GM23338 (cell line): ENCODE measurements around the gene PLA2G6. TPM values are rescaled to one million over a fixed set of nuclear protein-coding genes. Genes with fewer than 3 reads are reported as not detected.

Experiments used
- ATAC-seq: fragments of 200-7000 bp; cut with Tn5 transposase; 3 replicates; pipeline ENCODE4 v1.9.1; 2020
- DNase-seq: peaks from one replicate; pipeline ENCODE4 v3.0.0-alpha.2; 2015; ENCODE audit warnings: low spot score
- H2AFZ ChIP-seq: fragments of 200-600 bp; sonication (generic); 2 replicates; pipeline ENCODE4 v1.8.0; 2016; ENCODE audit warnings: antibody characterized with exemption, mild to moderate bottlenecking, moderate library complexity
- H3F3A ChIP-seq: fragments of 200-600 bp; sonication (generic); replicated peaks from 2 replicates; pipeline ENCODE4 v1.8.0; 2017; ENCODE audit warnings: antibody characterized with exemption, mixed run types, low read depth
- H3K27ac ChIP-seq: fragments of 200-600 bp; sonication (generic); 2 replicates; pipeline ENCODE4 v1.6.1; 2016; ENCODE audit warnings: low read depth
- H3K27me3 ChIP-seq: fragments of 200-600 bp; sonication (generic); 2 replicates; pipeline ENCODE4 v1.8.0; 2016; ENCODE audit warnings: mild to moderate bottlenecking, mixed run types, moderate library complexity; ENCODE audit not compliant: insufficient read depth
- H3K36me3 ChIP-seq: fragments of 200-600 bp; sonication (generic); 2 replicates; pipeline ENCODE4 v1.8.0; 2016; ENCODE audit warnings: mild to moderate bottlenecking; ENCODE audit not compliant: insufficient read depth
- H3K4me1 ChIP-seq: fragments of 200-600 bp; sonication (generic); 2 replicates; pipeline ENCODE4 v1.8.0; 2016; ENCODE audit warnings: mild to moderate bottlenecking, moderate library complexity; ENCODE audit not compliant: insufficient read depth
- H3K4me2 ChIP-seq: fragments of 200-600 bp; sonication (generic); 2 replicates; pipeline ENCODE4 v1.7.1; 2017; ENCODE audit warnings: mixed run types
- H3K4me3 ChIP-seq: fragments of 200-600 bp; sonication (generic); 2 replicates; pipeline ENCODE4 v1.6.1; 2016; ENCODE audit warnings: mixed run types
- H3K79me2 ChIP-seq: fragments of 200-600 bp; sonication (generic); replicated peaks from 2 replicates; pipeline ENCODE4 v1.8.0; 2017; ENCODE audit warnings: mild to moderate bottlenecking; ENCODE audit not compliant: insufficient read depth
- H3K9me2 ChIP-seq: fragments of 200-600 bp; sonication (generic); 2 replicates; pipeline ENCODE4 v1.8.0; 2017; ENCODE audit not compliant: insufficient read depth
- H4K20me1 ChIP-seq: fragments of 200-600 bp; sonication (generic); replicated peaks from 2 replicates; pipeline ENCODE4 v1.8.0; 2017; ENCODE audit warnings: mild to moderate bottlenecking; ENCODE audit not compliant: insufficient read depth
- H3K27ac Mint-ChIP-seq: 2 replicates; pipeline ENCODE4 v1.8.0; 2020; ENCODE audit warnings: inconsistent platforms, mild to moderate bottlenecking, moderate library complexity, mixed read lengths
- H3K27me3 Mint-ChIP-seq: 3 replicates; pipeline ENCODE4 v1.8.0; 2022; ENCODE audit warnings: low read depth, mild to moderate bottlenecking, moderate library complexity, mixed read lengths, inconsistent platforms; ENCODE audit not compliant: insufficient read depth, poor library complexity
- H3K36me3 Mint-ChIP-seq: 3 replicates; pipeline ENCODE4 v1.8.0; 2021; ENCODE audit warnings: low read depth, mild to moderate bottlenecking, inconsistent platforms, moderate library complexity, mixed read lengths
- H3K4me1 Mint-ChIP-seq: 3 replicates; pipeline ENCODE4 v1.8.0; 2020; ENCODE audit warnings: mild to moderate bottlenecking, inconsistent platforms, mixed read lengths
- H3K4me3 Mint-ChIP-seq: 3 replicates; pipeline ENCODE4 v1.8.0; 2021; ENCODE audit warnings: moderate library complexity, mild to moderate bottlenecking, inconsistent platforms, mixed read lengths
- H3K9me3 Mint-ChIP-seq: 3 replicates; pipeline ENCODE4 v1.8.0; 2020; ENCODE audit warnings: moderate library complexity, mild to moderate bottlenecking, inconsistent platforms, mixed read lengths
- CREB1 ChIP-seq: fragments of 250-450 bp; sonication (Bioruptor Pico); IDR thresholded peaks from 2 replicates; pipeline ENCODE4 v1.5.0; 2020; ENCODE audit warnings: low read depth, mild to moderate bottlenecking, moderate library complexity
- EZH2 ChIP-seq: fragments of 200-600 bp; sonication (generic); IDR thresholded peaks from one replicate; pipeline ENCODE4 v1.8.0; 2017; ENCODE audit warnings: antibody characterized with exemption, mild to moderate bottlenecking, low read depth; ENCODE audit not compliant: unreplicated experiment
- EZH2phosphoT487 ChIP-seq: fragments of 200-600 bp; sonication (generic); IDR thresholded peaks from one replicate; pipeline ENCODE4 v1.8.1; 2018; ENCODE audit warnings: antibody characterized with exemption; ENCODE audit not compliant: unreplicated experiment
- JUNB ChIP-seq: IDR thresholded peaks from one replicate; pipeline ENCODE4 v1.6.1; 2016; ENCODE audit warnings: antibody characterized with exemption; ENCODE audit not compliant: unreplicated experiment
- NANOG ChIP-seq: IDR thresholded peaks from 2 replicates; pipeline ENCODE4 v1.6.1; 2016; ENCODE audit warnings: antibody characterized with exemption, borderline replicate concordance
- POLR2AphosphoS5 ChIP-seq: IDR thresholded peaks from 2 replicates; pipeline ENCODE4 v1.6.1; 2016; ENCODE audit warnings: antibody characterized with exemption, low read depth
- REST ChIP-seq: IDR thresholded peaks from one replicate; pipeline ENCODE4 v1.6.1; 2018; ENCODE audit warnings: antibody characterized with exemption; ENCODE audit not compliant: unreplicated experiment
- STAT1 ChIP-seq: IDR thresholded peaks from one replicate; pipeline ENCODE4 v1.6.1; 2016; ENCODE audit warnings: antibody characterized with exemption; ENCODE audit not compliant: unreplicated experiment
- ZNF114 ChIP-seq: fragments of 250-450 bp; sonication (Bioruptor Pico); IDR thresholded peaks from 2 replicates; pipeline ENCODE4 v1.5.0; 2020; ENCODE audit warnings: mild to moderate bottlenecking, moderate library complexity
- ZNF331 ChIP-seq: fragments of 250-450 bp; sonication (Bioruptor Pico); IDR thresholded peaks from 2 replicates; pipeline ENCODE4 v1.5.0; 2020; ENCODE audit warnings: low read depth, mild to moderate bottlenecking, moderate library complexity
- polyA plus RNA-seq: library from polyadenylated mRNA; unstranded; fragments of >200 nt; fragmentation: Nextera tagmentation; extraction: Ambion mirVana; gene quantifications from 2 replicates; pipeline ENCODE4 v1.2.1, GENCODE V29; 2016
- total RNA-seq: library from RNA; depleted of rRNA; stranded (reverse); fragments of >200 nt; shearing (Covaris generic); gene quantifications from 2 replicates; pipeline ENCODE4 v1.2.3, GENCODE V29; 2014
- TF ChIP-seq, protein P1 (sequence below), 2 experiments: fragments of 200-600 bp in 1 of 2; sonication (generic) in 1 of 2; conservative IDR thresholded peaks; 2 replicates each; pipeline versions ENCODE4 v1.5.1 to v1.6.1; 2016 to 2017; ENCODE audit warnings: antibody characterized with exemption in 2 of 2, low read depth in 2 of 2, mild to moderate bottlenecking in 2 of 2, moderate library complexity in 1 of 2
- TF ChIP-seq, protein P2 (sequence below): IDR thresholded peaks from 2 replicates; pipeline ENCODE4 v1.6.1; 2016; ENCODE audit warnings: antibody characterized with exemption
- TF ChIP-seq, protein P3 (sequence below): fragments of 250-450 bp; sonication (Bioruptor Pico); IDR thresholded peaks from 2 replicates; pipeline ENCODE4 v1.5.0; 2020; ENCODE audit warnings: mild to moderate bottlenecking, moderate library complexity

PLA2G6 gene
- total and polyA plus RNA-seq, 2 experiments from 2014 or later = 4.5 to 12.6 TPM

GRCh38 chr22:38107692-38108515 is 73.7 kb downstream of the PLA2G6 start:
- H3K4me2 ChIP-seq = no peak overlapping the region
- no peaks in the 10 kb centered on the region for H3K9me2 ChIP-seq
- H3K4me1 ChIP-seq = peaks cover 8% of the 10 kb centered on the region; the same call in 1 of the 2 replicates
- no peak overlapping the region for H3K4me3 ChIP-seq
- ATAC-seq (no peak), DNase-seq (no peak)
- no peaks in the 10 kb centered on the region for H3K79me2 ChIP-seq
- H2AFZ ChIP-seq = no peak overlapping the region
- H3K36me3 Mint-ChIP-seq = peaks cover 3% of the 10 kb centered on the region; the same call in 1 of the 3 replicates
- H3K4me3 Mint-ChIP-seq = no peak overlapping the region
- TF ChIP-seq ZNF331 (CRISPR knock-in tag) = no peak
- no peak for TF ChIP-seq POLR2AphosphoS5
- TF ChIP-seq STAT1 = no peak
- no peak for TF ChIP-seq JUNB
- no peak for TF ChIP-seq EZH2
- TF ChIP-seq EZH2phosphoT487 = no peak
- TF ChIP-seq, protein P1, sequence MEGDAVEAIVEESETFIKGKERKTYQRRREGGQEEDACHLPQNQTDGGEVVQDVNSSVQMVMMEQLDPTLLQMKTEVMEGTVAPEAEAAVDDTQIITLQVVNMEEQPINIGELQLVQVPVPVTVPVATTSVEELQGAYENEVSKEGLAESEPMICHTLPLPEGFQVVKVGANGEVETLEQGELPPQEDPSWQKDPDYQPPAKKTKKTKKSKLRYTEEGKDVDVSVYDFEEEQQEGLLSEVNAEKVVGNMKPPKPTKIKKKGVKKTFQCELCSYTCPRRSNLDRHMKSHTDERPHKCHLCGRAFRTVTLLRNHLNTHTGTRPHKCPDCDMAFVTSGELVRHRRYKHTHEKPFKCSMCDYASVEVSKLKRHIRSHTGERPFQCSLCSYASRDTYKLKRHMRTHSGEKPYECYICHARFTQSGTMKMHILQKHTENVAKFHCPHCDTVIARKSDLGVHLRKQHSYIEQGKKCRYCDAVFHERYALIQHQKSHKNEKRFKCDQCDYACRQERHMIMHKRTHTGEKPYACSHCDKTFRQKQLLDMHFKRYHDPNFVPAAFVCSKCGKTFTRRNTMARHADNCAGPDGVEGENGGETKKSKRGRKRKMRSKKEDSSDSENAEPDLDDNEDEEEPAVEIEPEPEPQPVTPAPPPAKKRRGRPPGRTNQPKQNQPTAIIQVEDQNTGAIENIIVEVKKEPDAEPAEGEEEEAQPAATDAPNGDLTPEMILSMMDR (conservative IDR thresholded peaks at IDR 0.05; ENCODE audit: low read depth in 2 of 2) = no peak
- TF ChIP-seq CREB1 (CRISPR knock-in tag) = no peak
- TF ChIP-seq, protein P2, sequence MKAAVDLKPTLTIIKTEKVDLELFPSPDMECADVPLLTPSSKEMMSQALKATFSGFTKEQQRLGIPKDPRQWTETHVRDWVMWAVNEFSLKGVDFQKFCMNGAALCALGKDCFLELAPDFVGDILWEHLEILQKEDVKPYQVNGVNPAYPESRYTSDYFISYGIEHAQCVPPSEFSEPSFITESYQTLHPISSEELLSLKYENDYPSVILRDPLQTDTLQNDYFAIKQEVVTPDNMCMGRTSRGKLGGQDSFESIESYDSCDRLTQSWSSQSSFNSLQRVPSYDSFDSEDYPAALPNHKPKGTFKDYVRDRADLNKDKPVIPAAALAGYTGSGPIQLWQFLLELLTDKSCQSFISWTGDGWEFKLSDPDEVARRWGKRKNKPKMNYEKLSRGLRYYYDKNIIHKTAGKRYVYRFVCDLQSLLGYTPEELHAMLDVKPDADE = no peak
- TF ChIP-seq, protein P3, sequence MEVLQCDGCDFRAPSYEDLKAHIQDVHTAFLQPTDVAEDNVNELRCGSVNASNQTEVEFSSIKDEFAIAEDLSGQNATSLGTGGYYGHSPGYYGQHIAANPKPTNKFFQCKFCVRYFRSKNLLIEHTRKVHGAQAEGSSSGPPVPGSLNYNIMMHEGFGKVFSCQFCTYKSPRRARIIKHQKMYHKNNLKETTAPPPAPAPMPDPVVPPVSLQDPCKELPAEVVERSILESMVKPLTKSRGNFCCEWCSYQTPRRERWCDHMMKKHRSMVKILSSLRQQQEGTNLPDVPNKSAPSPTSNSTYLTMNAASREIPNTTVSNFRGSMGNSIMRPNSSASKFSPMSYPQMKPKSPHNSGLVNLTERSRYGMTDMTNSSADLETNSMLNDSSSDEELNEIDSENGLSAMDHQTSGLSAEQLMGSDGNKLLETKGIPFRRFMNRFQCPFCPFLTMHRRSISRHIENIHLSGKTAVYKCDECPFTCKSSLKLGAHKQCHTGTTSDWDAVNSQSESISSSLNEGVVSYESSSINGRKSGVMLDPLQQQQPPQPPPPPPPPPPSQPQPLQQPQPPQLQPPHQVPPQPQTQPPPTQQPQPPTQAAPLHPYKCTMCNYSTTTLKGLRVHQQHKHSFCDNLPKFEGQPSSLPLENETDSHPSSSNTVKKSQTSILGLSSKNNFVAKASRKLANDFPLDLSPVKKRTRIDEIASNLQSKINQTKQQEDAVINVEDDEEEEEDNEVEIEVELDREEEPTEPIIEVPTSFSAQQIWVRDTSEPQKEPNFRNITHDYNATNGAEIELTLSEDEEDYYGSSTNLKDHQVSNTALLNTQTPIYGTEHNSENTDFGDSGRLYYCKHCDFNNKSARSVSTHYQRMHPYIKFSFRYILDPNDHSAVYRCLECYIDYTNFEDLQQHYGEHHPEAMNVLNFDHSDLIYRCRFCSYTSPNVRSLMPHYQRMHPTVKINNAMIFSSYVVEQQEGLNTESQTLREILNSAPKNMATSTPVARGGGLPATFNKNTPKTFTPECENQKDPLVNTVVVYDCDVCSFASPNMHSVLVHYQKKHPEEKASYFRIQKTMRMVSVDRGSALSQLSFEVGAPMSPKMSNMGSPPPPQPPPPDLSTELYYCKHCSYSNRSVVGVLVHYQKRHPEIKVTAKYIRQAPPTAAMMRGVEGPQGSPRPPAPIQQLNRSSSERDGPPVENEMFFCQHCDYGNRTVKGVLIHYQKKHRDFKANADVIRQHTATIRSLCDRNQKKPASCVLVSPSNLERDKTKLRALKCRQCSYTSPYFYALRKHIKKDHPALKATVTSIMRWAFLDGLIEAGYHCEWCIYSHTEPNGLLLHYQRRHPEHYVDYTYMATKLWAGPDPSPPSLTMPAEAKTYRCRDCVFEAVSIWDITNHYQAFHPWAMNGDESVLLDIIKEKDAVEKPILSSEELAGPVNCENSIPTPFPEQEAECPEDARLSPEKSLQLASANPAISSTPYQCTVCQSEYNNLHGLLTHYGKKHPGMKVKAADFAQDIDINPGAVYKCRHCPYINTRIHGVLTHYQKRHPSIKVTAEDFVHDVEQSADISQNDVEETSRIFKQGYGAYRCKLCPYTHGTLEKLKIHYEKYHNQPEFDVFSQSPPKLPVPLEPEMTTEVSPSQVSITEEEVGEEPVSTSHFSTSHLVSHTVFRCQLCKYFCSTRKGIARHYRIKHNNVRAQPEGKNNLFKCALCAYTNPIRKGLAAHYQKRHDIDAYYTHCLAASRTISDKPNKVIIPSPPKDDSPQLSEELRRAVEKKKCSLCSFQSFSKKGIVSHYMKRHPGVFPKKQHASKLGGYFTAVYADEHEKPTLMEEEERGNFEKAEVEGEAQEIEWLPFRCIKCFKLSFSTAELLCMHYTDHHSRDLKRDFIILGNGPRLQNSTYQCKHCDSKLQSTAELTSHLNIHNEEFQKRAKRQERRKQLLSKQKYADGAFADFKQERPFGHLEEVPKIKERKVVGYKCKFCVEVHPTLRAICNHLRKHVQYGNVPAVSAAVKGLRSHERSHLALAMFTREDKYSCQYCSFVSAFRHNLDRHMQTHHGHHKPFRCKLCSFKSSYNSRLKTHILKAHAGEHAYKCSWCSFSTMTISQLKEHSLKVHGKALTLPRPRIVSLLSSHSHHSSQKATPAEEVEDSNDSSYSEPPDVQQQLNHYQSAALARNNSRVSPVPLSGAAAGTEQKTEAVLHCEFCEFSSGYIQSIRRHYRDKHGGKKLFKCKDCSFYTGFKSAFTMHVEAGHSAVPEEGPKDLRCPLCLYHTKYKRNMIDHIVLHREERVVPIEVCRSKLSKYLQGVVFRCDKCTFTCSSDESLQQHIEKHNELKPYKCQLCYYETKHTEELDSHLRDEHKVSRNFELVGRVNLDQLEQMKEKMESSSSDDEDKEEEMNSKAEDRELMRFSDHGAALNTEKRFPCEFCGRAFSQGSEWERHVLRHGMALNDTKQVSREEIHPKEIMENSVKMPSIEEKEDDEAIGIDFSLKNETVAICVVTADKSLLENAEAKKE = no peak
- no peak for TF ChIP-seq ZNF114 (CRISPR knock-in tag)
- no peak for TF ChIP-seq REST
- no peak for TF ChIP-seq NANOG
- no peaks in the 10 kb centered on the region for H4K20me1 ChIP-seq
- H3K9me3 Mint-ChIP-seq = peaks cover 5% of the 10 kb centered on the region; the same call in 2 of the 3 replicates
- no peak overlapping the region for H3K27ac ChIP-seq
- H3K36me3 ChIP-seq = no peaks in the 10 kb centered on the region
- no peak overlapping the region for H3K27ac Mint-ChIP-seq
- H3K27me3 Mint-ChIP-seq = peaks cover 29% of the 10 kb centered on the region
- peaks cover 6% of the 10 kb centered on the region; the same call in 2 of the 3 replicates for H3K4me1 Mint-ChIP-seq
- peaks cover 7% of the 10 kb centered on the region for H3F3A ChIP-seq
- H3K27me3 ChIP-seq = no peaks in the 10 kb centered on the region
